GM23338 (cell line): ENCODE measurements around the gene GOLGA8Q. TPM values are rescaled to one million over a fixed set of nuclear protein-coding genes. Genes with fewer than 3 reads are reported as not detected.
"Not testable (repeated sequence)": the region's sequence is repeated elsewhere in the genome, so short reads cannot be mapped to it uniquely, and the experiment has no call there.

Source experiments
- ATAC-seq: fragments of 200-7000 bp; cut with Tn5 transposase; 3 replicates; pipeline ENCODE4 v1.9.1; 2020
- DNase-seq: peaks from one replicate; pipeline ENCODE4 v3.0.0-alpha.2; 2015; ENCODE audit warnings: low spot score
- H2AFZ ChIP-seq: fragments of 200-600 bp; sonication (generic); 2 replicates; pipeline ENCODE4 v1.8.0; 2016; ENCODE audit warnings: antibody characterized with exemption, mild to moderate bottlenecking, moderate library complexity
- H3F3A ChIP-seq: fragments of 200-600 bp; sonication (generic); replicated peaks from 2 replicates; pipeline ENCODE4 v1.8.0; 2017; ENCODE audit warnings: antibody characterized with exemption, mixed run types, low read depth
- H3K27ac ChIP-seq: fragments of 200-600 bp; sonication (generic); 2 replicates; pipeline ENCODE4 v1.6.1; 2016; ENCODE audit warnings: low read depth
- H3K27me3 ChIP-seq: fragments of 200-600 bp; sonication (generic); 2 replicates; pipeline ENCODE4 v1.8.0; 2016; ENCODE audit warnings: mild to moderate bottlenecking, mixed run types, moderate library complexity; ENCODE audit not compliant: insufficient read depth
- H3K36me3 ChIP-seq: fragments of 200-600 bp; sonication (generic); 2 replicates; pipeline ENCODE4 v1.8.0; 2016; ENCODE audit warnings: mild to moderate bottlenecking; ENCODE audit not compliant: insufficient read depth
- H3K4me1 ChIP-seq: fragments of 200-600 bp; sonication (generic); 2 replicates; pipeline ENCODE4 v1.8.0; 2016; ENCODE audit warnings: mild to moderate bottlenecking, moderate library complexity; ENCODE audit not compliant: insufficient read depth
- H3K4me2 ChIP-seq: fragments of 200-600 bp; sonication (generic); 2 replicates; pipeline ENCODE4 v1.7.1; 2017; ENCODE audit warnings: mixed run types
- H3K4me3 ChIP-seq: fragments of 200-600 bp; sonication (generic); 2 replicates; pipeline ENCODE4 v1.6.1; 2016; ENCODE audit warnings: mixed run types
- H3K79me2 ChIP-seq: fragments of 200-600 bp; sonication (generic); replicated peaks from 2 replicates; pipeline ENCODE4 v1.8.0; 2017; ENCODE audit warnings: mild to moderate bottlenecking; ENCODE audit not compliant: insufficient read depth
- H3K9me2 ChIP-seq: fragments of 200-600 bp; sonication (generic); 2 replicates; pipeline ENCODE4 v1.8.0; 2017; ENCODE audit not compliant: insufficient read depth
- H4K20me1 ChIP-seq: fragments of 200-600 bp; sonication (generic); replicated peaks from 2 replicates; pipeline ENCODE4 v1.8.0; 2017; ENCODE audit warnings: mild to moderate bottlenecking; ENCODE audit not compliant: insufficient read depth
- H3K27ac Mint-ChIP-seq: 2 replicates; pipeline ENCODE4 v1.8.0; 2020; ENCODE audit warnings: inconsistent platforms, mild to moderate bottlenecking, moderate library complexity, mixed read lengths
- H3K27me3 Mint-ChIP-seq: 3 replicates; pipeline ENCODE4 v1.8.0; 2022; ENCODE audit warnings: low read depth, mild to moderate bottlenecking, moderate library complexity, mixed read lengths, inconsistent platforms; ENCODE audit not compliant: insufficient read depth, poor library complexity
- H3K36me3 Mint-ChIP-seq: 3 replicates; pipeline ENCODE4 v1.8.0; 2021; ENCODE audit warnings: low read depth, mild to moderate bottlenecking, inconsistent platforms, moderate library complexity, mixed read lengths
- H3K4me1 Mint-ChIP-seq: 3 replicates; pipeline ENCODE4 v1.8.0; 2020; ENCODE audit warnings: mild to moderate bottlenecking, inconsistent platforms, mixed read lengths
- H3K4me3 Mint-ChIP-seq: 3 replicates; pipeline ENCODE4 v1.8.0; 2021; ENCODE audit warnings: moderate library complexity, mild to moderate bottlenecking, inconsistent platforms, mixed read lengths
- H3K9me3 Mint-ChIP-seq: 3 replicates; pipeline ENCODE4 v1.8.0; 2020; ENCODE audit warnings: moderate library complexity, mild to moderate bottlenecking, inconsistent platforms, mixed read lengths
- polyA plus RNA-seq: library from polyadenylated mRNA; unstranded; fragments of >200 nt; fragmentation: Nextera tagmentation; extraction: Ambion mirVana; gene quantifications from 2 replicates; pipeline ENCODE4 v1.2.1, GENCODE V29; 2016
- small RNA-seq: library from RNA; depleted of rRNA; stranded (forward); fragments of <200 nt; gene quantifications from one replicate; pipeline ENCODE3, GENCODE V24; 2014; ENCODE audit warnings: low replicate concordance
- total RNA-seq: library from RNA; depleted of rRNA; stranded (reverse); fragments of >200 nt; shearing (Covaris generic); gene quantifications from 2 replicates; pipeline ENCODE4 v1.2.3, GENCODE V29; 2014; rRNA removed
- TF ChIP-seq, protein P1 (sequence below), 2 experiments: fragments of 200-600 bp in 1 of 2; sonication (generic) in 1 of 2; conservative IDR thresholded peaks; 2 replicates each; pipeline versions ENCODE4 v1.5.1 to v1.6.1; 2016 to 2017; ENCODE audit warnings: antibody characterized with exemption in 2 of 2, low read depth in 2 of 2, mild to moderate bottlenecking in 2 of 2, moderate library complexity in 1 of 2

GOLGA8Q gene
- total and polyA plus RNA-seq, 2 experiments from 2014 or later = not detected

DNA sequence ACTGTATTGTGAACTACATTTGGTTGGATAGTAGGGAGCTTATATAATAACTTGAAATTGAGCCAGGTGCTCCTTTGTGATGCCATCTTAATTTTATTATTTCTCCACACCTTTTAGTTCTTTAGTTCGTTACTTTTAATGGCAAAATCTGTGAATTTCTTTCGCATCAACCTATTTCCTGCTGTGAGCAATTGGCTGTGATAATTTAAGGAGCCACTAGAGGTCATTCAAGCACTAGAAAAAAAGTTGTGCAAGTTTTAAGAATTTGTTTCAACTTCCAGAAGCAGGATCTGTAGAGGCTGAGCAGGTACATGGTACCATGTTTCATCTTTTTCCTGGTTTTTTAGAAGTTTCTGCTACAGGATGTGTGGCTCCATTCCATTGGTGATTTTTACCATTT is 47.1 kb downstream of the GOLGA8Q start:
- H2AFZ ChIP-seq, H3K9me3 Mint-ChIP-seq, DNase-seq, ATAC-seq, H3K27ac ChIP-seq, H3K36me3 Mint-ChIP-seq, H3K36me3 ChIP-seq, H3K27ac Mint-ChIP-seq, H3K4me1 ChIP-seq, H3F3A ChIP-seq, H3K4me3 ChIP-seq, H3K4me2 ChIP-seq, H3K4me1 Mint-ChIP-seq, H3K9me2 ChIP-seq, H3K4me3 Mint-ChIP-seq, H3K27me3 ChIP-seq, H3K79me2 ChIP-seq, H3K27me3 Mint-ChIP-seq, H4K20me1 ChIP-seq: not testable (repeated sequence)
- TF ChIP-seq, protein P1, sequence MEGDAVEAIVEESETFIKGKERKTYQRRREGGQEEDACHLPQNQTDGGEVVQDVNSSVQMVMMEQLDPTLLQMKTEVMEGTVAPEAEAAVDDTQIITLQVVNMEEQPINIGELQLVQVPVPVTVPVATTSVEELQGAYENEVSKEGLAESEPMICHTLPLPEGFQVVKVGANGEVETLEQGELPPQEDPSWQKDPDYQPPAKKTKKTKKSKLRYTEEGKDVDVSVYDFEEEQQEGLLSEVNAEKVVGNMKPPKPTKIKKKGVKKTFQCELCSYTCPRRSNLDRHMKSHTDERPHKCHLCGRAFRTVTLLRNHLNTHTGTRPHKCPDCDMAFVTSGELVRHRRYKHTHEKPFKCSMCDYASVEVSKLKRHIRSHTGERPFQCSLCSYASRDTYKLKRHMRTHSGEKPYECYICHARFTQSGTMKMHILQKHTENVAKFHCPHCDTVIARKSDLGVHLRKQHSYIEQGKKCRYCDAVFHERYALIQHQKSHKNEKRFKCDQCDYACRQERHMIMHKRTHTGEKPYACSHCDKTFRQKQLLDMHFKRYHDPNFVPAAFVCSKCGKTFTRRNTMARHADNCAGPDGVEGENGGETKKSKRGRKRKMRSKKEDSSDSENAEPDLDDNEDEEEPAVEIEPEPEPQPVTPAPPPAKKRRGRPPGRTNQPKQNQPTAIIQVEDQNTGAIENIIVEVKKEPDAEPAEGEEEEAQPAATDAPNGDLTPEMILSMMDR (conservative IDR thresholded peaks at IDR 0.05; ENCODE audit: low read depth in 2 of 2) = peak in 1 of 2 experiments; percentile 51; a peak in 2 of 4 replicates

- not testable (repeated sequence) for H3K27ac Mint-ChIP-seq, H3K9me2 ChIP-seq, H3K79me2 ChIP-seq, H3K9me3 Mint-ChIP-seq, H3K4me3 Mint-ChIP-seq, H3K36me3 Mint-ChIP-seq, H4K20me1 ChIP-seq, H3K27me3 Mint-ChIP-seq, H3K36me3 ChIP-seq, H3K4me3 ChIP-seq, H3K27me3 ChIP-seq, H3K4me2 ChIP-seq, H3K4me1 ChIP-seq, H3F3A ChIP-seq, H2AFZ ChIP-seq, H3K4me1 Mint-ChIP-seq, ATAC-seq, H3K27ac ChIP-seq
- peak; percentile 41 for DNase-seq
Measured at GRCh38 chr15:30603796-30604195, 51.9 kb downstream of the GOLGA8Q start, which contains the start of gene GOLGA8H. Gene GOLGA8H (plus strand): TSS chr15:30604028. CDS start chr15:30604126, 98 bp downstream.

Small RNA genes lying within 50 kb of the gene (small RNA-seq; reads per million reads assigned to genes)
- gene RF00096 = 0.12 reads per million
- not detected for gene RN7SL796P

Other genes starting within 250 kb of the GOLGA8Q start
- gene CHRFAM7A, start 158.5 kb upstream of the GOLGA8Q start, total RNA-seq = 2.5 and 2.9 TPM in 2 replicates
- 0.99 and 1.4 TPM in 2 replicates for gene CHRFAM7A, start 158.5 kb upstream of the GOLGA8Q start, polyA plus RNA-seq
- 0.17 TPM in 1 of 2 replicates, not detected in the other for gene GOLGA8R, start 137.8 kb upstream of the GOLGA8Q start, total RNA-seq
- gene GOLGA8R, start 137.8 kb upstream of the GOLGA8Q start, polyA plus RNA-seq = 0.27 TPM in 1 of 2 replicates, not detected in the other
- 0.63 and 1.2 TPM in 2 replicates for gene GOLGA8H, start 52.0 kb downstream of the GOLGA8Q start, total RNA-seq
- 0.17 and 0.26 TPM in 2 replicates for gene GOLGA8H, start 52.0 kb downstream of the GOLGA8Q start, polyA plus RNA-seq